ENCODE results near the gene HMGA1.
A peak's percentile ranks its signal among the peaks of the same experiment; 100 is the strongest.

The HMGA1 gene, protein sequence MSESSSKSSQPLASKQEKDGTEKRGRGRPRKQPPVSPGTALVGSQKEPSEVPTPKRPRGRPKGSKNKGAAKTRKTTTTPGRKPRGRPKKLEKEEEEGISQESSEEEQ

GRCh38 chr6:34236443-34237315 is at the start of gene HMGA1:
TSS of gene HMGA1 (plus strand) at chr6:34236873. CDS start at chr6:34240781, 3,908 bp downstream.
- DNase-seq = peak; percentile 93

DNA sequence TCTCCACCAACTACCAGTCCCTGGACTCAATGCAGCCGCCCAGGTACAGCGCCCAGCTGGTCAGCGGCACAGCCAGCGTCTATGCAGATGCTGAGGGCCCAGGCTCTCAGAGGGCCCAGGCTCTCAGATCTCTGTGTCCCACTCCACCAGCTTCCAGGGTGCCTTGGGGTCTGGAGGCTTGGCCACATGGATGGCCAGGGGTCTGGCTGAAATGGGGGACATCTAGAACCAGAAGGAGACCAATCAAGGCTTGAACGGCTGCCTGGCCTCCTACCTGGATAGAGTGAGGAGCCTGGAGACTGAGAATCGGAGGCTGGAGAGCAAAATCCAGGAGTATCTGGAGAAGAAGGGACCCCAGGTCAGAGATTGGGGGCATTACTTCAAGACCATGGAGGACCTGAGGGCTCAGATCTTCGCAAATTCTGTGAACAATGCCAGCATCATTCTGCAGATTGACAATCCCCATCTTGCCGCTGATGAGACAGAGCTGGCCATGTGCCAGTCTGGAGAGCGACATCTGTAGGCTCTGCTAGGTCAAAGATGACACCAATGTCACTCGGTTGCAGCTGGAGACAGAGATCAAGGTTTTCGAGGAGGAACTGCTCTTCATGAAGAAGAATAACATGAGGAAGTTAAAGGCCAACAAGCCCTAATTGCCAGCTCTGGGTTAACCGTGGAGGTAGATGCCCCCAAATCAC is 46.7 kb upstream of the HMGA1 start:
- peak; percentile 64 for DNase-seq

- DNase-seq = no peak
Measured at GRCh38 chr6:34190504-34191122, 46.1 kb upstream of the HMGA1 start.

- no peak for DNase-seq
Measured at GRCh38 chr6:34194772-34195171, 41.9 kb upstream of the HMGA1 start.

GRCh38 chr6:34195726-34196115 is 41.0 kb upstream of the HMGA1 start:
- DNase-seq = no peak

GRCh38 chr6:34196116-34196832 is 40.4 kb upstream of the HMGA1 start:
- DNase-seq = peak; percentile 93

GRCh38 chr6:34196833-34197195 is 39.9 kb upstream of the HMGA1 start:
- no peak for DNase-seq

DNA sequence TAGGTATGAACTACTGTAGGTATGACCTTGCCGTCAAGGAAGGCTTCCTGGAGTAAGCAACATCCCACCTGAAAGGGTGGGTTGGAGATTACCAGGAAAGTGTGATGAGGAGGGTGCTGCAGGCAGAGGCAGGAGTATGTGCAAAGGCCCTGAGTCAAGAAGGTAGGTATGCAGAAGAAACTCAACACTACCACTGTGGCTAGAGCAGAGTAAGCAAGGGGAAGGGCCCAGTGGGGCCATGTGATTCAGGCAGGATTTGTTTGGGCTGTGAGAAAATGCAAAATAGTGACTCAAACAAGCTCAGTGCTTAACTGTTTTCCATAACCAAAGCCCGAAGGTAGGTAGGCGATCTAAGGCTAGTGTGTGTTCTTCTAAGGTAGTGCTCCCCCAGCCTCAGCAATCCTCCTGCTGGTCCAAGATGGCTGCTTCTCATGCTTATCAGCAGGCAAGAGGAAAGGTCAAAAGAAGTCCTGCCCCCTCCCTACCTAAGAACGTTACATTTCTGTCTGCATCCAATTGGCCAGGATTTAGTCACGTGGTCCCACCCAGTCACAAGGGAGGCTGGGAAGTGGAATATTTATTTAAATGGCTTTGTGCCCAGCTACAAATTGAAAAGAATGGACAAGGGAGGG is 36.2 kb upstream of the HMGA1 start:
- DNase-seq = no peak

DNA sequence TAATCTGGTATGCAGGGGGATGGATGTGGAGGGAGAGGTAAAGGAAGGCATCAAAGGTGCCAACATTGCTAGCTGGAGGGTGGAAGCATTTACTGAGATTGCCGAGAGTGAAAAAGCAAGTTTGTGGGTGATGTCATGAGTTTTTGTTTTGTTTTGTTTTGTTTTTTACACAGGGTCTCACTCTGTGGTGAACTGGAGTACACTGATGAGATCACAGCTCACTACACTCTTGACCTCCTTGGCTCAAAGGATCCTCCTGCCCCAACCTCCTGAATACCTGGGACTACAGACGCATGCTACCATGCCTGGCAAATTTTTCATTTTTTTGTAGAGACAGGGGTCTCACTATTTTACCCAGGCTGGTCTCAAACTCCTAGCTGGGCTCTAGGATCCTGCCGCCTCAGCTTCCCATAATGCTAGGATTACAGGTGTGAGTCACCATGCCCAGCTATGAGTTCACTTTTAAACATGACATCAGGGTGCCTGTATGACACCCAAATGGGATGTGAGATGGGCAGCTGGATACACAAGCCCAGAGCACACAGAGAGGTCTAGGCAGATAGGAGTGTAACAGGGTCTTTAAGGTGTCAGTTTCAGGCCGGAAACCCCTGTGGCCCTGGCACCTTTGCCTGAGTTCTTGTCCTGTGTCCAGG is 35.1 kb upstream of the HMGA1 start:
- no peak for DNase-seq

- DNase-seq = no peak
Measured at GRCh38 chr6:34202329-34203201, 34.1 kb upstream of the HMGA1 start.

DNA sequence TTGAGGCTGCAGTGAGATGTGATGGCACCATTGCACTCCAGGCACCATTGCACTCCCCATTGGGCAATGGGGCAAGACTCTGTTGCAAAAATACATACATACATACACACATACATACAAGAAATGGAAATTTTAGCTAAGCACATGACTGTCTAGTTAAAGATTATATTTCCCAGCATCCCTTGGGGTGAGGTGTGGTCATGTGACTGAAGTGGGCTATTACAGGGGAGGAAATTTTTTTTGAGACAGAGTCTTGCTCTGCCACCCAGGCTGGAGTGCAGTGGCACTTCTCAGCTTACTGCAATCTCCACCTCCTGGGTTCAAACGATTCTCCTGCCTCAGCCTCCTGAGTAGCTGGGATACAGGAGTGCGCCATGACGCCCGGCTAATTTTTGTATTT is 32.0 kb upstream of the HMGA1 start:
- no peak for DNase-seq

DNA sequence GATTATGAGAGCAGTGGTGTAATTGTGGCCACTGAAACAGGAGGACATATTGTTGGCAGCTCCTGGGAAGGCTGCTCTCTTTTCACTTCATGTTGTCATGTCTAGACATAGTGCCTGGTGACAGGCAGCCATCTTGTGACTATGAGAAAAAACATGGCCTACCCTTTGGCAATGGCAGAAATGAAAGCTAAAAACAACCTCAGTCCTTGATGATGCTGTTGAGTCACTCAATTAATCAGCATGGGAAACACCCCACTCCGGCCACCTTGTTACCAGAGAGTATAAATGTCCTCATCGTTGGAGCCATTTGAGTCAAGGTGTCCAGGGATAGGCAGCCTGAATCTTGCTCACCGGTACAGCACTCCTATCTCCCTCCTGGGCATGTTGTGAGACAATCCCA is 31.2 kb upstream of the HMGA1 start:
- no peak for DNase-seq

DNA sequence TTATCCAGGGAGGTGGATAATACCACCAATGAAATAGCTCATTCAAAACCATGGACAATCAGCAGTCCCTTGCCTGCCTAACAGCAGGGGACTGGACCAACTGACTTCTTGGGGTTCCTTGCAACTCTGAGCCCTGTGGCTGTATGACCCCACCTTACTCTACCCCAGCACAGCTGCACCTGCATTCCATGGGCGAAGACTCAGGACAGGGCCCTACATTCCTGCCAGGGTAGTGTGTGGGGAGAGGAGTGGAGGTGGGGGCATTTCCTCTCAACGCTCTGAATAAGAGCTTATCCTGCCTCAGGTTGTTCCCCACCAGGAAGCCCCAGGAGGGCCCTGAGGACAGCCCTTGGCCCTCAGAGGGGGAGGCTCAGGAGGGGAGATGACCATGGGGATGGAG is 30.8 kb upstream of the HMGA1 start:
- DNase-seq = no peak

DNA sequence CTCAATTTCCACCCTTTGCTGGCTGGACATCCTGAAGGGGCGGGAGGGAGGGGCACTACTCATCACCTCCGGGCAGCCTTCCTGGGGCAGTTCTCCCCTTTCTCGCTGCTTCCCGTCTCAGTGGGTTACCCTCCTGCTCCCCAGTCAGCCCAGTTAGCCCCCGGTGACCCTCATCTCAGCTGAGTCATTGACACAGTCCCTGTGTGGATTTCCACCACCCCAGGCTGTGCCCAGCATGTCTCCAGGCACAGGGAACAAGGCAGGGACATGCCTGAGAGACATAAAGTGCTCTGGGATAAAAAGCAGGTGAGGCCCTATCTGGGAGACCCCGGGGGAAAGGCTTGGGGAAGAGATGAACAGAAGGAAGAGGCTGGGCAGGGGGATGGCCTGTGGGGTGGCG is 29.9 kb upstream of the HMGA1 start:
- DNase-seq = no peak

DNA sequence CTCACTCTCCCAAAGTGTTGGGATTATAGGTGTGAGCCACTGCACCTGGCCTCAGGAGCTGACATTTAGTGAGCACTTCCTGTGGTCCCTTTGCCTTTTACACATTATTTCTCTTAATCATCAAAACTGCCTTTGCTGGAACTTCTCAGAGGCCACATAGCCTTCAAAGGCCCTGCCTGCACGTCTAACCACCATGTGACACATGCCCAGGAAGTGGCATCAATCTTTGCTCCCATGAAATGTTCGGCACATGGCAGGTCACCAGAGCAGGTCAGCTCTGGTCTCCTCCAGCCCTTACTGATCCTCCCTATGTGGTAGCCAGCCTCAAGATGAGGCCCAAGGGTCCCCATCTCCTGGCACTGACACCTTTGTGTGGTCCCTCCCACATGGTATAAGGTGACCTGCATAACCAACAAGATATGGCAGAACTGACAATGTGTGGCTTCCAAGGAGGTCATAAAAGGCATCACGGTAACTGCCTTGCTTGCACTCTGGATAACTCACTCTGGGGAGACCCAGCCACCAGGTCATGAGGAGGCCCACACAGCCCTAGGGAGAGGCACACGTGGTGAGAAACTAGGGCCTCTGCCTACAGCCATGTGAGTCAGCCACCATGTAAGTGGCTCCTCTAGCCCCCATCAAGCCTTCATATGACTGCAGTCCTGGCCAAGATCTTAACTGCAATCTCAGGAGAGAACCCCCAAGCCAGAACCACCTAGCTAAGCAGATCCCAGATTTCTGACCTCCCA is 28.8 kb upstream of the HMGA1 start:
- peak; percentile 67 for DNase-seq

DNA sequence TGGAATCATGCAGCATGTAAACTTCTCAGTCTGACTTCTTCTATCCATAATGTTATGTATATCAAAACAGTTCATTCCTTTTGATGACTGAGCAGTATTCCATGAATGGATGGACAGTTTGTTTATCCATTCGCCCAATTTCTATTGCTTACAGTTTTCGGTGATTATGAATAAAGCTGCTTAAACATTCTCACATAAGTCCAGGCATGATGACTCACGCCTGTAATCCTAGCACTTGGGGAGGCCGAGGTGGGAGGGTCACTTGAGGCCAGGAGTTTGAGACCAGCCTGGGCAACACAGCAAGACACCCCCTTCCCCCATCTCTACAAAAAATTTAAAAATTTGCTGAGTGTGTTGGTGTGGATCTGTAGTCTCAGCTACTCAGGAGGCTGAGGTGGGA is 22.9 kb upstream of the HMGA1 start:
- no peak for DNase-seq

DNA sequence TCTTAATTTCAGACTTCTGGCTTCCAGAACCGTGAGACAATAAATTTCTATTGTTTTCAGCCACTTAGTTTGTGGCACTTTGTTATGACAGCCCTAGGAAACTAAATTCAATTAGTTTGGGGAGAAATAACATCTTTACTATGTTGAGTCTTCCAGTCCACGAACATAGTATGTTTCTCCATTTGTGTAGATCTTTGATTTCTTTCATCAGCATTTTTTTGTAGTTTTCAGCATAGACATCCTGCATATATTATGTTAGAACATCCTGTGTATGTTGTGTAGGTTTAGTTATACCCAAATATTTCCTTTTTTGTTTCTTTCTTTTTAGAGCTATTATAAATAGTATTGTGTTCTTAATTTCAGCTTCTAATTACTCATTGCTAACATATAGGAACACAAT is 18.0 kb upstream of the HMGA1 start:
- DNase-seq = no peak

DNA sequence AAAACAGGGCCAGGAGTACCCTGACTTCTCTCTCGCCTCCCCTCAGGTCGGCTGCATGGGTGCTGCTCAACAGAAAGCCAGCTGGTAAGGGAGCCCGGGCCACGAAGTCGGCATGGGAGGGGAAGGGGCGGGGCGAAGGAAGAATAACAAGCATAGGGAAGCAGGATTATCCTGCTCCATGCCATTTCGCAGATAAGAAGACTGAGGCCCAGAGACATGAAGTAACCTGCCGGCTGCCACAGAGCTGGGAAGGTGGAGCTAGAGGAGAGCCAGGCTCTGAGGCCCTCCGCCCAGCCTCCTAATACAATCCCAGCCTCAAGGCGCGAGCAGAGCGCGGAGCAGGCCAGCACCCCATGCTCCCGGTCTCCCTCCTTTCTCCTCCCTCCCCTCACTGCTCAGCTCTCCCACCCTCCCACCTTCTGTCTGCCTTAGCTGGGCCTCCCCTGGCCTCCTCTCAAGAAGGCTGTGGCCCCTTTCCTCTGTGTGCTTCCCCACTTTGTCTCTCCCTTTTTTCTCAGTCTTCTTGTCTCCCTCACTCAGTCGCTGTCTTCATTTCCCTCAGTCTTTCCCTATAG is 13.2 kb upstream of the HMGA1 start:
- DNase-seq = no peak

Measured in activated CD4-positive, alpha-beta T cell treated with anti-CD3 and anti-CD28 coated beads for 48 hours (primary cell).